ENCODE data around the gene SSR4. TPM values are rescaled to one million over a fixed set of nuclear protein-coding genes. Genes with fewer than 3 reads are reported as not detected.

Gene SSR4
- total and polyA plus RNA-seq, 2 donors (not counting 1 experiment from before 2014, with no cell fraction given): 134 to 297 TPM

DNA sequence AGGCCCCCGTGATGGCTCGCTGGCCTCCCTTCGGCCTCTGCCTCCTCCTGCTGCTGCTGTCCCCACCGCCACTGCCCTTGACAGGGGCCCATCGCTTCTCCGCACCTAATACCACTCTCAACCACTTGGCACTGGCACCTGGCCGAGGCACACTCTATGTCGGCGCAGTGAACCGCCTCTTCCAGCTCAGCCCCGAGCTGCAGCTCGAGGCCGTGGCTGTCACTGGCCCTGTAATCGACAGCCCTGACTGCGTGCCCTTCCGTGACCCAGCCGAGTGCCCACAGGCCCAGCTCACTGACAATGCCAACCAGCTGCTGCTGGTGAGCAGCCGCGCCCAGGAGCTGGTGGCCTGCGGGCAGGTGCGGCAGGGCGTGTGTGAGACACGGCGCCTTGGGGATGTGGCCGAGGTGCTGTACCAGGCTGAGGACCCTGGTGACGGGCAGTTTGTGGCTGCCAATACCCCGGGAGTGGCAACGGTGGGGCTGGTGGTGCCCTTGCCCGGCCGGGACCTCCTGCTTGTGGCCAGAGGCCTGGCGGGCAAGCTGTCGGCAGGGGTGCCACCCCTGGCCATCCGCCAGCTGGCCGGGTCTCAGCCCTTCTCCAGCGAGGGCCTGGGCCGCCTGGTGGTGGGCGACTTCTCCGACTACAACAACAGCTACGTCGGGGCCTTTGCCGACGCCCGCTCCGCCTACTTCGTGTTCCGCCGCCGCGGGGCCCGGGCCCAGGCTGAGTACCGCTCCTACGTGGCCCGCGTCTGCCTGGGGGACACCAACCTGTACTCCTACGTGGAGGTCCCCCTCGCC is 27.4 kb upstream of the SSR4 start:
- H3K27ac ChIP-seq (ENCODE audit: low read length in 2 of 2): no peak overlapping the region
- peaks cover 0 to 18% of the 10 kb centered on the region in 2 donors for H3K4me1 ChIP-seq (ENCODE audit: control insufficient read depth in 2 of 2, insufficient read depth in 2 of 2, low read length in 2 of 2)
- ATAC-seq (ENCODE audit: low read depth) (no peak), DNase-seq (no peak)
- no peaks in the 10 kb centered on the region for H3K79me2 ChIP-seq (ENCODE audit: control insufficient read depth, insufficient read depth, low read length)
- Mint-ChIP-seq H3K4me1 (peaks cover 14% of the 10 kb centered on the region), H3K4me3 (no peak overlapping the region), H3K9me3 (ENCODE audit: insufficient read depth) (no peaks in the 10 kb centered on the region), H3K27ac (no peak overlapping the region), H3K27me3 (no peaks in the 10 kb centered on the region)
- TF ChIP-seq, protein P1, sequence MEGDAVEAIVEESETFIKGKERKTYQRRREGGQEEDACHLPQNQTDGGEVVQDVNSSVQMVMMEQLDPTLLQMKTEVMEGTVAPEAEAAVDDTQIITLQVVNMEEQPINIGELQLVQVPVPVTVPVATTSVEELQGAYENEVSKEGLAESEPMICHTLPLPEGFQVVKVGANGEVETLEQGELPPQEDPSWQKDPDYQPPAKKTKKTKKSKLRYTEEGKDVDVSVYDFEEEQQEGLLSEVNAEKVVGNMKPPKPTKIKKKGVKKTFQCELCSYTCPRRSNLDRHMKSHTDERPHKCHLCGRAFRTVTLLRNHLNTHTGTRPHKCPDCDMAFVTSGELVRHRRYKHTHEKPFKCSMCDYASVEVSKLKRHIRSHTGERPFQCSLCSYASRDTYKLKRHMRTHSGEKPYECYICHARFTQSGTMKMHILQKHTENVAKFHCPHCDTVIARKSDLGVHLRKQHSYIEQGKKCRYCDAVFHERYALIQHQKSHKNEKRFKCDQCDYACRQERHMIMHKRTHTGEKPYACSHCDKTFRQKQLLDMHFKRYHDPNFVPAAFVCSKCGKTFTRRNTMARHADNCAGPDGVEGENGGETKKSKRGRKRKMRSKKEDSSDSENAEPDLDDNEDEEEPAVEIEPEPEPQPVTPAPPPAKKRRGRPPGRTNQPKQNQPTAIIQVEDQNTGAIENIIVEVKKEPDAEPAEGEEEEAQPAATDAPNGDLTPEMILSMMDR (IDR thresholded peaks at IDR 0.05): no peak
- TF ChIP-seq EZH2 (IDR thresholded peaks at IDR 0.05; ENCODE audit: borderline replicate concordance, insufficient read depth, low read depth, low read length, poor library complexity, severe bottlenecking): no peak
- CTCF ChIA-PET: interaction anchor here (2.6 kb wide), 1 partner anchor 180 kb away, joined by 10 read pairs; no protein-coding TSS in a partner anchor
- no peaks in the 10 kb centered on the region for H3K36me3 ChIP-seq (replicated peaks in 1 of 2; ENCODE audit: control extremely low read depth in 1 of 2, control insufficient read depth in 1 of 2, extremely low read depth in 1 of 2, insufficient read depth in 2 of 2, low read length in 1 of 2)
- H4K20me1 ChIP-seq (ENCODE audit: control insufficient read depth, insufficient read depth, low read length, poor library complexity, severe bottlenecking): no peaks in the 10 kb centered on the region
- intact Hi-C loops (cut with micrococcal nuclease): no loop called here
- no peak overlapping the region for H3K9ac ChIP-seq (ENCODE audit: low read length)
- WGBS (ENCODE audit: insufficient coverage): 95% methylated on average over 50 of the region's 56 CpGs
- no peak overlapping the region for H3K4me2 ChIP-seq (replicated peaks; ENCODE audit: low read depth, low read length, poor library complexity, severe bottlenecking)
- POLR2A ChIA-PET: no interaction called here
- H2AFZ ChIP-seq (ENCODE audit: insufficient read depth, low read depth, low read length, poor library complexity, severe bottlenecking): no peak overlapping the region
- H3K4me3 ChIP-seq (ENCODE audit: control extremely low read depth in 1 of 5, extremely low read depth in 1 of 5, insufficient read depth in 1 of 5, low read depth in 2 of 5, low read length in 4 of 5): no peak overlapping the region
- H3K27me3 ChIP-seq (replicated peaks in 1 of 4; ENCODE audit: control extremely low read depth in 1 of 4, control insufficient read depth in 3 of 4, insufficient read depth in 4 of 4, low read length in 3 of 4): no peaks in the 10 kb centered on the region
- no peaks in the 10 kb centered on the region for H3K9me3 ChIP-seq (ENCODE audit: control extremely low read depth in 1 of 3, control insufficient read depth in 2 of 3, insufficient read depth in 1 of 3, low read length in 2 of 3)

DNA sequence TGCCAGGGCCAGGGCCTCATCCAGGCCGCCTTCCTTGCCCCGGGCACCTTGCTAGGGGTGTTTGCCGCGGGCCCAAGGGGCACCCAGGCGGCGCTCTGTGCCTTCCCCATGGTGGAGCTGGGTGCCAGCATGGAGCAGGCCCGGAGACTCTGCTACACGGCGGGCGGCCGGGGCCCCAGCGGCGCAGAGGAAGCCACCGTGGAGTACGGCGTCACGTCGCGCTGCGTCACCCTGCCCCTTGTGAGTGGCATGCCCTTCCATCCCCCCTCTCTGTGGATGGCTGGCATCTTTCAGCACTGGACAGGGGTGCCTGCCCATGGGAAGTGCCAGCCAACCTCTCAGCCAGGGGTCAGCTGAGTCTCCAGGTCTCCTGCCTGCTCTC is 26.8 kb upstream of the SSR4 start:
- WGBS (ENCODE audit: insufficient coverage): 96% methylated on average over 13 of the region's 20 CpGs
- H3K4me1 Mint-ChIP-seq: peaks cover 14% of the 10 kb centered on the region
- POLR2A ChIA-PET: no interaction called here

More for the DNA sequence above, 26.8 kb upstream of the SSR4 start:
- Histone ChIP-seq H3K27ac (ENCODE audit: low read length in 2 of 2) (no peak overlapping the region), H3K4me3 (ENCODE audit: control extremely low read depth in 1 of 5, extremely low read depth in 1 of 5, insufficient read depth in 1 of 5, low read depth in 2 of 5, low read length in 4 of 5) (no peak overlapping the region), H4K20me1 (ENCODE audit: control insufficient read depth, insufficient read depth, low read length, poor library complexity, severe bottlenecking) (no peaks in the 10 kb centered on the region), H3K36me3 (replicated peaks in 1 of 2; ENCODE audit: control extremely low read depth in 1 of 2, control insufficient read depth in 1 of 2, extremely low read depth in 1 of 2, insufficient read depth in 2 of 2, low read length in 1 of 2) (no peaks in the 10 kb centered on the region), H3K4me1 (ENCODE audit: control insufficient read depth in 2 of 2, insufficient read depth in 2 of 2, low read length in 2 of 2) (peaks cover 0 to 18% of the 10 kb centered on the region in 2 donors), H3K27me3 (replicated peaks in 1 of 4; ENCODE audit: control extremely low read depth in 1 of 4, control insufficient read depth in 3 of 4, insufficient read depth in 4 of 4, low read length in 3 of 4) (no peaks in the 10 kb centered on the region), H3K4me2 (replicated peaks; ENCODE audit: low read depth, low read length, poor library complexity, severe bottlenecking) (no peak overlapping the region), H3K79me2 (ENCODE audit: control insufficient read depth, insufficient read depth, low read length) (no peaks in the 10 kb centered on the region), H3K9me3 (ENCODE audit: control extremely low read depth in 1 of 3, control insufficient read depth in 2 of 3, insufficient read depth in 1 of 3, low read length in 2 of 3) (no peaks in the 10 kb centered on the region), H3K9ac (ENCODE audit: low read length) (no peak overlapping the region), H2AFZ (ENCODE audit: insufficient read depth, low read depth, low read length, poor library complexity, severe bottlenecking) (no peak overlapping the region)
- DNase-seq: no peak
- intact Hi-C loops (cut with micrococcal nuclease): no loop called here
- no peak for ATAC-seq (ENCODE audit: low read depth)
- CTCF ChIA-PET: interaction anchor here (0.6 kb wide), 1 partner anchor 12 kb away, joined by 3 read pairs; no protein-coding TSS in a partner anchor
- no peak overlapping the region for H3K27ac Mint-ChIP-seq
- H3K4me3 Mint-ChIP-seq: no peak overlapping the region
- no peaks in the 10 kb centered on the region for H3K27me3 Mint-ChIP-seq
- TF ChIP-seq, protein P1 (IDR thresholded peaks at IDR 0.05): no peak
- no peak for TF ChIP-seq EZH2 (IDR thresholded peaks at IDR 0.05; ENCODE audit: borderline replicate concordance, insufficient read depth, low read depth, low read length, poor library complexity, severe bottlenecking)
- H3K9me3 Mint-ChIP-seq (ENCODE audit: insufficient read depth): no peaks in the 10 kb centered on the region

Measured in B cell (primary cell).